ENCODE measurements around the gene SLC22A1.
A peak's percentile ranks its signal among the peaks of the same experiment; 100 is the strongest.
"Not testable (repeated sequence)": the region's sequence is repeated elsewhere in the genome, so short reads cannot be mapped to it uniquely, and the experiment has no call there.

Gene SLC22A1

GRCh38 chr6:160092176-160092575, 29.4 kb upstream of the SLC22A1 start:
- H3K4me3 ChIP-seq, H3K27ac ChIP-seq: not testable (repeated sequence)

DNA sequence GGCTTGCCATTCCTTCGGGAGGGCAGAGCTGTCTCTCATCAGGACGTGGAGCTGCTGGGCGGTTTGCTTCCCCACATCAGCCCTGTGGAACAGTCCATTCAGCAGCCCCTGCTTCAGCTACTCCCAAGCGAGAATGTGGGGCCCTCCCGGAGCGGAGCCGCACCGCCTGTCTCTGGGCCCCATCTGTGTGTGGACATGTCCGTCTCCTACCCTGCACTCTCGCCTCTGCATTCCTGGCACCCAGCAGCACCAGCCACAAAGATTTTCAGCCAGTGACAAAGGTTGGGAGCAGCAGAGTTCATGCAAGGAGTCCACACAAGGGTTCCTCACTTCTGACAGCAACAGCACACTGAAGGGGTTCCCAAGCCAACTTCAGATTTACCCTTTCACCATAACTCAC, 29.0 kb upstream of the SLC22A1 start:
- no peak overlapping the region for H3K27ac ChIP-seq
- no peak overlapping the region for H3K4me3 ChIP-seq

DNA sequence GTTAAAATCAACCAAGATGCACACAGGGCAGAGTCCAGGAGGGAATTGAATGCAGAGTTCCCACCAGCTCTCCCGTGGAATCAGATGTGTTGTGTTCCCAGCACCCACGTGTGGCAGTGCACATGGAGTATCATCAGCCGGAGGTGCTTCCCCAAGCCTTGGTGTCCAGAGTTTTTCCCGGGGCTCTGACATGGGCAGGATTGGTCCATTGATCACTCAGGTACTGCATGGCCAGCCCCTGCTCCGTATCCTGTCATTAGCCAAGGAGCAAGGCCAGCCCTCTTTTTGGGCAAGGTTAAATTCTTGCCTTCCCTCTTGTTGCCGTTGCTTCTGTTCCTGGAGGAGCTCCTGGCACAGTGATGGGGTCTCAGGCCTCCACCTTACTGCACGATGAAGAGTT, 28.6 kb upstream of the SLC22A1 start:
- Histone ChIP-seq H3K27ac (no peak overlapping the region), H3K4me3 (no peak overlapping the region)

DNA sequence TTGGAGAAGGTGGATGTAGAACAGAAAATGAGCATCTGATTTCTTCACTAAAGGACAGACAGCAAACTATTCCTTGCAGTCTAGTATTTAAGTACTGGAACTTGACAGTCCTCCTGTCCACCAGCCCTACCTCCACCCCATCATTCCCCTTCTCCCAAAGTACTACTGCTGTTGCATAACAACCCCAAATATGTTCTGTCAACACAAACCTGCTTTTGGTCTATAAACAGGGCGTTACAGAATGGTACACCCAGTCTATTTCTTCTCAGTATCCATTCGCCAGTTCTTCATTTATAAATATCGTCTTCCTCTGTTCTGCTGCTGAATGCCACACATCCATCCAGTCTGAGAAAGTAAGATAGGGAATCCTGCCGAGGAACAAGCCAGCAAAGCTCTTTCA, 27.7 kb upstream of the SLC22A1 start:
- no peak overlapping the region for H3K4me3 ChIP-seq
- H3K27ac ChIP-seq: no peak overlapping the region

GRCh38 chr6:160095146-160095845, 26.3 kb upstream of the SLC22A1 start:
- no peak overlapping the region for H3K4me3 ChIP-seq

GRCh38 chr6:160101277-160102205, 20.1 kb upstream of the SLC22A1 start:
- no peak overlapping the region for H3K27ac ChIP-seq
- H3K4me3 ChIP-seq: no peak overlapping the region

More at GRCh38 chr6:160095146-160095845, 26.3 kb upstream of the SLC22A1 start:
- no peak overlapping the region for H3K27ac ChIP-seq

- no peak overlapping the region for H3K27ac ChIP-seq
- H3K4me3 ChIP-seq: no peak overlapping the region
These were observed 19.2 kb upstream of the SLC22A1 start for GRCh38 chr6:160102399-160102798.

GRCh38 chr6:160102956-160103824, 18.4 kb upstream of the SLC22A1 start:
- H3K27ac ChIP-seq: peak overlapping the region in 1 of 21 experiments; percentile 17
- H3K4me3 ChIP-seq: no peak overlapping the region

DNA sequence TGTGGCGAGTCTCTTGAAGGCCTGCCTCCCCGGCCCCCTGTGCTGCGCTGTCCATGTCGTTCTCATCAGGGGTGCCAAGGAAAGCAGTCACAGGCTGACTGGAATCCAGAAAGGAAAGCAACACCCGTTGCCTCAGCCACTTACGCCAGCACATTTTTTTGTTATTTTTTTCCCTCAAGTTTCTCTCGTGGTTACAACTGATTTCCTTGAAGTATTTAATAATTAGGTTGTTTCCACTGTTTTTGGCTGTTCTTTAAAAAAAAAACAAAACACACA, 17.9 kb upstream of the SLC22A1 start:
- H3K4me3 ChIP-seq: no peak overlapping the region
- H3K27ac ChIP-seq: no peak overlapping the region

DNA sequence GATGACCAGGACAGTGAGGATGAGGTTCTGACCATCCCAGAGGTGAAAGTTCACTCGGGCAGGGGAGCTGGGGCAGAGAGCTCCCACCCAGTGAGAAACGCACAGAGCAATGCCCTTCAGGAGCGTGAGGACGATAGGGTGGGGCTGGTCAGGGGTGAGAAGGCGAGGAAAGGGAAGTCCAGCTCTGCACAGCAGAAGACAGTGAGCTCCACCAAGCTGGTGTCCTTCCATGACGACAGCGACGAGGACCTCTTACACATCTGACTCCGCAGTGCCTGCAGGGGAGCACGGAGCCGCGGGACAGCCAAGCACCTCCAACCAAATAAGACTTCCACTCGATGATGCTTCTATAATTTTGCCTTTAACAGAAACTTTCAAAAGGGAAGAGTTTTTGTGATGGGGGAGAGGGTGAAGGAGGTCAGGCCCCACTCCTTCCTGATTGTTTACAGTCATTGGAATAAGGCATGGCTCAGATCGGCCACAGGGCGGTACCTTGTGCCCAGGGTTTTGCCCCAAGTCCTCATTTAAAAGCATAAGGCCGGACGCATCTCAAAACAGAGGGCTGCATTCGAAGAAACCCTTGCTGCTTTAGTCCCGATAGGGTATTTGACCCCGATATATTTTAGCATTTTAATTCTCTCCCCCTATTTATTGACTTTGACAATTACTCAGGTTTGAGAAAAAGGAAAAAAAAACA, 16.6 kb upstream of the SLC22A1 start:
- no peak overlapping the region for H3K27ac ChIP-seq
- H3K4me3 ChIP-seq: no peak overlapping the region

- no peak overlapping the region for H3K27ac ChIP-seq
- no peak overlapping the region for H3K4me3 ChIP-seq
These were observed 15.6 kb upstream of the SLC22A1 start for GRCh38 chr6:160106010-160106409.

GRCh38 chr6:160106701-160107100, 14.9 kb upstream of the SLC22A1 start:
- H3K27ac ChIP-seq: no peak overlapping the region

DNA sequence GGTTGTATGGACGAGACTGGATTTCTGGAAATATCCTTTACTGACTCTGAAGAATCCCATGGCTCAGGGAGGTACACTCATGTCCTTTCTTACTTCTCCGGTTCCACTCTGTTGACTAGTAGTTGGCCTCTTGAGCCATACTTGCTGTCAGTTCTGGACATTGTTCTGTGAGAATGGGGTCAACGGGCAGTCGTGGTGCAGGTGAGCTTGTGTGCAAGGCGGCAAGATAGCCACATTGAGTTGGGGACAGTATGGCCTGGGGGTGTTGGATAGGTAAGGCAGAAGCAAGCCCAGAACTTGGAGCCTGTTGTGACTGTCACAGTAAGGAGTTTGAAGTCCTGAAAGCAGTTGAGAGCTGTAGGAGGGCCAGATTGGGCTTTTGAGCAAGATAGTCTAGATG, 13.5 kb upstream of the SLC22A1 start:
- Histone ChIP-seq H3K4me3 (no peak overlapping the region), H3K27ac (no peak overlapping the region)

More at GRCh38 chr6:160106701-160107100, 14.9 kb upstream of the SLC22A1 start:
- no peak overlapping the region for H3K4me3 ChIP-seq

- H3K27ac ChIP-seq: no peak overlapping the region
- H3K4me3 ChIP-seq: no peak overlapping the region
These were observed 11.0 kb upstream of the SLC22A1 start for GRCh38 chr6:160110586-160111123.

- Histone ChIP-seq H3K4me3 (no peak overlapping the region), H3K27ac (no peak overlapping the region)
These were observed 9.8 kb upstream of the SLC22A1 start for GRCh38 chr6:160111806-160112205.

GRCh38 chr6:160112628-160113299, 8.9 kb upstream of the SLC22A1 start:
- Histone ChIP-seq H3K4me3 (no peak overlapping the region), H3K27ac (no peak overlapping the region)

GRCh38 chr6:160114536-160114935, 7.1 kb upstream of the SLC22A1 start:
- not testable (repeated sequence) for H3K4me3 ChIP-seq, H3K27ac ChIP-seq

- H3K27ac ChIP-seq: no peak overlapping the region
- no peak overlapping the region for H3K4me3 ChIP-seq
These were observed 6.2 kb upstream of the SLC22A1 start for GRCh38 chr6:160115421-160115820.

- H3K4me3 ChIP-seq: no peak overlapping the region
- no peak overlapping the region for H3K27ac ChIP-seq
These were observed 5.2 kb upstream of the SLC22A1 start for GRCh38 chr6:160116411-160116810.
